Central memory CD4-positive, alpha-beta T cell (primary cell): Measurements from ENCODE around the gene QSER1.
"Not testable (repeated sequence)": the region's sequence is repeated elsewhere in the genome, so short reads cannot be mapped to it uniquely, and the experiment has no call there.

ENCODE experiments used
- DNase-seq: peaks from one replicate; pipeline ENCODE4 v3.0.0; 2022

QSER1 gene

DNA sequence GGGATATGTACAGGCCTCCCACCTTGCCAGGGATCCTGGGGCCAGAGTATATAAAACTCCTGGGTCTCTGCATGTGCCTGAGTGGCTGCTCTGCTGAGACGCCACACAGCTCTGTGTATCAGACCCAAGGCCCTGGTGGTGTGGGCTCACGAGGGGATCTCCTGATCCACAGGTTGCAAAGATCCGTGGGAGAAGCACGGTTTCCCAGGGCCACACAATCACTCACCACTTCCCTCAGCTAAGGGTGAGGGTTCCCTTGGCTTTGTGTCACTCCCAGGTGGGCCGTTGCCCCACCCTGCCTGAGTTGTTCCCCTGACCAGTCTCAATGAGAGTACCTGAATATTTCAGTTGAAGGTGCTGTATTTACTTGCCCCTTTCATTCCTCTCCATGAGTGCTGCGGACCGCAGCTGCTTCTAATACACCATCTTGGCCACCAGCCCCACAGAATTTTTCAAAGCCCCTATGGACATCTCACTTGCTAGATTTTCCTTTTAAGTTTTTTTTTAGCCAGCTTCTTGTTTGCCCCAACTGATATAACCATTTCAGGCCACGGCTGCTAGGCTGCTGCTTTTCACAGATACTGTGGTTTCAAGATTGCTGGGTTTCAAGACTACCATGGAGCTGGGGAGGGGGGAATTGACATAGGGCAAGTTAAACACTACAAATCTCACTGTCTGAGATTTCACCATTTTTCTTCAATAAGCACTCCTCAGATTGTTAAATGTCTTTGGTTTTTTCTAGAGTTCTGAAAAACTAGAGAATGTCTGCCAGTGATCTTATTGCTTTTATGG, 109.3 kb downstream of the QSER1 start:
- no peak for DNase-seq

DNA sequence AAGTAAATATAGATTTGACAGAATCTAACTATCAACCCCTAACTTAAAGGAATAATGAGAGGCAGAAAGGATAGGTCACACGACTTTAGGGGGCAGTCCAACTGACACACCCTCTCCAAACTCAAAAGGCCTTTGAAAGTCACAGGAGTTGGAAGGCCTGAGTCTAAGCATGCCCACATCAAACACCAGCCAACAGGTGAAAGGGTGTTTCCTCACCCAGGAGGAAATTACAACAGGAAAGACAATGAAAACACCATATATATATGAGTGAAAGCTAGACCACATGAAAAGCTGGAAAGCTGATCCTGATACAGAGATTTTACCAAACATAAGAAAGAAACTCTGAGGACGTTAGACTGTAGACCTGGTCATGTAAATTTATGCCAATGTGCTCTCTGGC, 112.6 kb downstream of the QSER1 start:
- peak; percentile 67 for DNase-seq

- DNase-seq: no peak
These were observed 113.4 kb downstream of the QSER1 start for GRCh38 chr11:33006010-33006409.

DNA sequence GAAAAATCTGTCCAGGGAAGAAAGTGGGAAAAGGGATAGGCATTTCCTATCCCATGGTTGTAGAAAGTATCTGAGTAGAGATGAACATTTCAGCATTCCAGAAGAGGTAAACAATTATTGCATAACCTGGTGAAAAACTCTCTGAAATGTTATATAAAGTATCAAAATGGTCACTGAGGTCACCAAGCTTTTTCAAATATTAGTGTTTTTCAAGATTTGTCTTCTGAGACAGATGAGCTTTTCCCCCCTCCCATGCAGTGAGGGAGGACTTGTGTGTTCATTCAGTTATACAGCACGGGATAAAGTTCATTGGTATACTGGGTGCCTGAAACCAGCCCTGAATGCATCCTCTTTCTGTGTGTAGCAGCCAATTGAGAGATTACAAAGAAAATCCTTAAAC, 121.1 kb downstream of the QSER1 start:
- DNase-seq: no peak

DNA sequence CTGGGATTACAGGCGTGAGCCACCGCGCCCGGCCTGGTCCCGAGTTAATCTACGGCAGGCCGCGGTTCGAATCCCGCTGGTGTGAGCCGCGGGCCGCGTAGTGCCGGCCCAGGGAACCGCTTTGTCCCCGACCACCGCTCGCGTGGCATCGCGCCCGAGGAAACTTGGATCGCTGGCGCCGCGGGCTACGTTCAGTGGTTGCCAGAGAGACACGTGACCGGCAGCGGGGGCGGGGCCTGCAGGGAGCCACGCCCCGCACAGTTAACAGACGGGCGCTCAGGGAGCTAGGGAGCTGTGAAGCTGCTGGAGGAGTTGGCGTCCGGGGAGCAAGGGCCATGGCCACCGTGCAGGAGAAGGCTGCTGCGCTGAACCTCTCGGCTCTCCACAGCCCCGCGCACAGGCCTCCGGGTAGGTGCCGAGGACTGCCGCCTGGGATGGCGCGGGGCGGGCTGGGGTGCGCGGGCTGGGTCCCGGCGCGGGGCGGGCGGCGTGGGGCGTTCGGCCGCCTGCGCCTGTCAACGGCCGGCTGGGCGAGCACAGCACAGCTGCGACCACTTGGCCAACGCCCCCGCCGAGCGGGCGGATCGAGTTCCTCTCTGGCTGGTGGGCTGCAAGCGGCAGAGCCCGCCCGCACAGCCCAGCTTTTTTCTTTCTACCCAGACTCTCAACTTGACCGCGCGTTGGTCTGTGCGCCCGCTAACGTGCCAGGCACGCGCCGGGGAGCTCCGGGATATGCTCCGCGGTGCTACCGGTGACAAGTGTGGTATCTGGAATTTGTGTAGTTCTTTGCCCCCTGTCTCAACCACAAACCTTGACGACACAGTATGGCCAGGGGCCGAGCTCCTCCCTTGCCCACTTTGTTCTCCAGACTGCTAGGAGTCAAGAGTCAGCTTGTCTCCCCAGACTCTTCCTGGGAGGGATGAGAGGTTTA, 123.3 kb downstream of the QSER1 start, which contains the start of gene DEPDC7:
DEPDC7 (plus strand) TSS at position 258 of the 931 bp plus-strand sequence; CDS start at position 336, 78 bp downstream.
- DNase-seq: peak; percentile 63

DNA sequence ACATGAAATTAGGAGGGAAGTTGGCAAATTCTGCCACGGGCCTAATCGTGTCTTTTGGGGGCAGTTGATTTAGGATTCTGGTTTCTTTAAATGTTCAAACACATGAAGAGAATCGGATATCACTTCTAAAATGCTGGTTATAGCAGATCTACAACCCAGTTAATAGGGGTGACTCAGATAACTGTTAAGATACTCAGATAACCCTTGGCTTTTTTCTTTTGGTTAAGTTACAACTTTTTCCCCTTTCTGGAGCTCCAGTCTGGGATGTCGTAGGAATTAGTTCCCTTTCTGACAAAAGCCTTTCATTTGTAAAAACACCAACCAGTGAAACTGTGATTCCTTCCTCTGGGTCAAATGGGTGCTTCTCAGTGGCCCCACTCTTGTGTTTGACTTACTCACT, 124.0 kb downstream of the QSER1 start:
- DNase-seq: no peak

- DNase-seq: no peak
These were observed 124.9 kb downstream of the QSER1 start for GRCh38 chr11:33017478-33017877.

DNA sequence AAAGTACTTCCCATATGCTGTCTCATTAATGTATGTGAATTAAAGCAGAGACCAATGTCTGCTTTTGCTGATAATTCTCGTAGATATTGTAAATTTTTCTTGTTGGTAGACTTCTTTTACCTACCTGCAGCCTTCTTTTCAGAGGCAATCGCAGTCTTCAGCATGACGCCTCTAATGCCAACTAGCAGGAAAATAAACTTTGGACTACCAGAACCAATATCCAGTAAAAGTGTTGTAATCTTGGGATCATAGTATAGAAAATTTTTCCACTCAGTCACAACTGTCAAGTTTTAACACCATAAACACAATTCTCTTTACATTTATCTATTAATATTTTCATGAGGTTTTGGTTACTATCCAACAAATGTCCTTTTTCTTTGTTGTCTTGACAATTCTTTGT, 125.4 kb downstream of the QSER1 start:
- DNase-seq: no peak

DNA sequence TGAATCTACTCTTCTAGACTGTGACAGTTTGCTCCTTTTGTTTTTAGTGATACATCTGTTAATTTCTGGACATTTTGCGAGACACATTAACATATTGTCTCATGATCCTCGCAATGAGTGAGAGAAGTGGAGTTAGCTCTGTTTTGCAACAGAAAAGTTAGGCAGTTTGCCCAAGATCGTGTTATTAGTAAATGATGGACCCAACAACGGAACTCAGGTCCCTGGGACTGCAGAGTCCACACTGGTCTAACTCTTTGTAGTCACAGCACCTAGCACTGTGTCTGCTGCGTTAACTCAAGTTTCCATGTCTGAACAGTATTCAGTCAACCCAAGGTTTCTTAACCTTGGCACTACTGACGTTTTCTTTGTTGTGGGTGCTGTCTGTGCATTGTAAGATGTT, 126.2 kb downstream of the QSER1 start:
- DNase-seq: no peak

DNA sequence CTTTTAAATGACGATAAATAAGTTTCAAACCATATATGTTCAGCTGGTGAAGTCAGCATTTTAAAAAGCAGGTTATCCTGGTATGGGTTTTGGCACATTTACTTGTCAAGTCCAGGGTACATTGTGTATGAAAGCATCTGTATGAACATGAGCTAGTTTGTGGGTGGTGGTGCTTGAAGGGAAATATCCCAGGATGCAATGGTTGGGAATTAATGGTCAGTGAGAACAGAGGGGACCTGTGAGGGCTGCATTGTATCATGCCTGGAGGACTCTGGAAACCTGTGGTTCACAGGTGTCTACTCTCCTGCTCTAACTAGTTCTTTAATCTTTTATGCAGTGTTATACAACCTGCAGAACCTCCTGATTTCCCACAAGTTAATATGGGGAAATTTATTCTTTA, 128.9 kb downstream of the QSER1 start:
- no peak for DNase-seq

GRCh38 chr11:33021937-33022336, 129.3 kb downstream of the QSER1 start:
- DNase-seq: no peak

- DNase-seq: no peak
These were observed 132.7 kb downstream of the QSER1 start for GRCh38 chr11:33025339-33025722.

GRCh38 chr11:33027233-33027632, 134.6 kb downstream of the QSER1 start:
- no peak for DNase-seq

GRCh38 chr11:33027846-33028536, 135.4 kb downstream of the QSER1 start:
- no peak for DNase-seq

GRCh38 chr11:33028537-33028914, 135.9 kb downstream of the QSER1 start:
- no peak for DNase-seq

- DNase-seq: not testable (repeated sequence)
These were observed 136.6 kb downstream of the QSER1 start for GRCh38 chr11:33029218-33029617.
